ENCODE data around the gene PPCS.
A peak's percentile ranks its signal among the peaks of the same experiment; 100 is the strongest.

PPCS gene

DNA sequence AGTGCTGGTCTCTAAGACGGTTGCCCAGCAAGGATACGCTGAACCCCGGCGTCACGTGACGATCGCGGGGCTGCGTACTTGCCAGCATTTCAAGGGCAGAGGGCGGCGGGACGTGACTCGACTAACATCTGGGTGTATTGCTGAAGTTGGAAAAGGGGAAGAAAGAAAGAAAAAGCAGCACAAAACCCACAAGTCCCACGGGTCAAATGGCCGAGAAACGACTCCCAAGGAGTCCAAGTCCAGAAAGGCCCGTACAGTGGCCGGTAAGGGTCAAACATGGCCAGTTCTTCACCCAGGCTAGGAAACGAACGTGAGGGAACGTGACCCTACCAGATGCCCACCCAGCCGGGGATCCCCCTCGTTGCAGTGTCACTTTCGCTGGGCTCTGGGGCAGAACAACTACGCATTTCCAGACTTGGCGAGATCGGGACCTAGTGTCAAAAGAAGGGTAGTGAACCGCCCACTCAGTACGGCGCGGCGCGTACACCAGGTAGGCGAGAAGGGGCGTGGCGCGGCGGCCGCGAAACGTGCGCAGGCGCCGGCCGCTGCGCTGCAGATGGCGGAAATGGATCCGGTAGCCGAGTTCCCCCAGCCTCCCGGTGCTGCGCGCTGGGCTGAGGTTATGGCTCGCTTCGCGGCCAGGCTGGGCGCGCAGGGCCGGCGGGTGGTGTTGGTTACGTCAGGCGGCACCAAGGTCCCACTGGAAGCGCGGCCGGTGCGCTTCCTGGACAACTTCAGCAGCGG, at the start of gene PPCS, which contains the start of gene ZMYND12:
TSS of gene PPCS (plus strand) at position 534 of the 744 bp plus-strand sequence. CDS start at position 557, 23 bp downstream.
TSS of gene ZMYND12 (minus strand) at position 13 of the 744 bp plus-strand sequence. CDS start 25 bp downstream, outside the sequence.
- DNase-seq: peak; percentile 91

DNA sequence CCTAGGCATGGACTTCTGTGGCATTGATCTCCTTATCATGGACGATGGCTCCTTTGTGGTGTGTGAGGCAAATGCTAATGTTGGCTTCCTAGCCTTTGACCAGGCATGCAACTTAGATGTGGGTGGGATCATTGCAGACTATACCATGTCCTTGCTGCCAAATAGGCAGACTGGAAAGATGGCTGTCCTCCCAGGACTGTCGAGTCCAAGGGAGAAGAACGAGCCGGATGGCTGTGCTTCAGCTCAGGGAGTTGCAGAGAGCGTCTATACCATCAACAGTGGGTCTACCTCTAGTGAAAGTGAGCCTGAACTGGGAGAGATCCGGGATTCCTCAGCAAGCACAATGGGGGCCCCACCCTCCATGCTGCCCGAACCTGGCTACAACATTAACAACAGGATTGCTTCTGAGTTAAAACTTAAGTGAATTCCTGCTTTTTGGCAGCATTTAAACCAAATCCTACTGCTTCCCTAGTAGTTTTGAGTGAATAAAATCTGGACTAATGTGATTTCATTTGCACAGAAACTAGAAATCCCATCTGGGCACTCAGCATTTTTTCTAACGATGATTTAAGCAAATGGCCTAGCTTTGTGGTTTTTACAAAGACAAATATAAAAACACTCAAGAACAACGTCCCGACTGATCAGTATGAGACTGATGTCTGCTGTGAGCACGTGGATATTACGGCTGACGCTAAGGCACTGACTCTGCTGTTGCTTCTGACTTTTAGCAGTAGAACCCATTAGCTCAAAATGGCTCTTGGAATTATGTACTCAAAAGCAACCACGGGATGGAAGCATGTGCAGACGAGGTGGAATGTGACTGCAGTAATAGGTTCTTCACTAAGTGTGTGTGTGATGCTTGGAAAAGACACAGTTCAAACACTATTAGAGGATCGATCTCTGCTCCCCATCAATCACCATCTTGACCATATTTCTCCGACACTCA, 41.5 kb upstream of the PPCS start:
- DNase-seq: no peak

DNA sequence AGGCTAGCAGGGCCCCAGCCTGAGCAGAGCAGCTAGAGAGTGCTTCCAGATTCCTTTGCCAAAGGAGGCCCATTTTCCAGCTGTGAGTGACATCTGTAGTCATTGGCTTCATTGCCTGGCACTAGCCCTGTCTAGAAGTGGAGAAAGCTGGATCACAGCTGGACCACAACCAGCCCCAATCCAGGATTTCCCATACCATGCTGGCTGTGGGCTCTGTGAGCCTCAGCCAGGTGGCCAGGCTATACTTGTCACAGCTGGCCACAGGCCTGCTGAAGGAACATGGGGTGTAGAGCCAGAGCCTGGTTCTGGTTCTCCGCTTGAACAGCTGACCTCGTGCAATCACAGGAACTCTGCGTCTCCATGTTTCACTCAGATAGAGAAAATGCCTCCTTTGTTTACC, 39.2 kb upstream of the PPCS start:
- DNase-seq: no peak

DNA sequence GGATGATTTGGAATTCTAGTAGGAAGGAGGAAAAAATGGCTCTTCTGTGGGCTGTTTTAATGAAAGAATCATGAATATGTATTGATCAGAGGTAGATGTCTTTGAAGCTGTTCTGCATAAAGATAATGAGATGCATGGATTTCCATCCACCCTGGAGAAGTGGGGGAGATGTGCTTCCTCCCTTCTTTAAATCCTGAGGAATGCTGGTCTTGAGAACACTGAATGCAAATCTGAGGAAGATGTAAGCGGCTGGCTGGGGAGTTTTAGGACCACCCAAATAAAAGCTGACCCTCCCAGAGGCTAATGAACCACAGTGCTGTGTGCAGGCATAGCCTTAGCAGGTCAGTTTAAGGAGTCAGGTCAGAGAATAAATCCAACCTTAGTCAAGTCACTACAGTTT, 37.8 kb upstream of the PPCS start:
- no peak for DNase-seq

DNA sequence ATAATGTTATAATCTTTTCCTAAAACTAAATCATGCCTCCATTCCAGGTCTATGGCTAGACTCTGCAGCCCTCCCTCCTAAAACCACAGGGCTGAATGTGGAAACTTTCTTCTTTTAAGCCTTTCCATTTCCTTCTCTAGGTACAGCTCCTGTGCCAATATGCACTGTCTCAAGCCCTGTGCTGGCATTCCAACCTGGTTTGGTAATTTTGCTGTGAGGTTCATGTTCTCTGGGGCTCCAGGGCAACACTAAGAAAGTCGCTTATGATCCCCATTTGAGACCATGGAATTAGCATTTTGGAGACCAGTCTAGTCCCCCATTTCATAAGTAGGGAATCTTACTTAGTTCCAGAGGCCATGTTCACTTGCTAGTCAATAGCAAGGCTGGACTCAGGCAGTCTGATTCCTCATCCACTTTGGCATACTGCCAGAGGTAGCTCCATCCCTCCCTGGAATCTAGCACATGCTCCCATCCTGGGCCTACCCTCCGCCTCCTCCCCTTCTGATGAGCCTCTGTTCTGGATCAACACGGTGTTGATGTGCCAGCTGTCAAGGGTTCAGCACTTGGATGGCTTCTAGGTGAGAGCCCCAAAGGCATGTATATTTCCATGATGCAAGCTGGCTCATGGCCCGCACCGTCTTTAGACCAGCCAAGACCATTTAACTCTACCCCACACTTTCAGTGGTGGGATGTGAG, 37.1 kb upstream of the PPCS start:
- no peak for DNase-seq

DNA sequence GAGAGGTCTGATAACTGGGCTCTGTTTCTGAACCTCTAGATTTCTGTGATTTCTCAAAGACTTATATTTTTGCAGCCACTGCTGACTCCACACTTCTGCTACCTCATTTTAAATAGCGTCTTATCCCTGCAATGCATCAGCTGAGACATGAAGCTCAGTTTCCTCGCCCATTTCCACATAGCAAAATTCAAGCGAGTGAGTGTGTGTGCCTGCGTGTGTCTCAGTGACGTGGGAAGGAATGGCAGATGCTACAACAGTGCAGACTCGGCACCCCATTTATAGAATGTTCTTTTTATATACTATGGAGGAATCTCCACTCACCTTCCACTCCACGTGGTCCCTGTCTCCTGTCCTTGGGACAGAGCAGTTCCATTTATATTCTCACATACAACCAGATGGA, 36.2 kb upstream of the PPCS start:
- DNase-seq: no peak

DNA sequence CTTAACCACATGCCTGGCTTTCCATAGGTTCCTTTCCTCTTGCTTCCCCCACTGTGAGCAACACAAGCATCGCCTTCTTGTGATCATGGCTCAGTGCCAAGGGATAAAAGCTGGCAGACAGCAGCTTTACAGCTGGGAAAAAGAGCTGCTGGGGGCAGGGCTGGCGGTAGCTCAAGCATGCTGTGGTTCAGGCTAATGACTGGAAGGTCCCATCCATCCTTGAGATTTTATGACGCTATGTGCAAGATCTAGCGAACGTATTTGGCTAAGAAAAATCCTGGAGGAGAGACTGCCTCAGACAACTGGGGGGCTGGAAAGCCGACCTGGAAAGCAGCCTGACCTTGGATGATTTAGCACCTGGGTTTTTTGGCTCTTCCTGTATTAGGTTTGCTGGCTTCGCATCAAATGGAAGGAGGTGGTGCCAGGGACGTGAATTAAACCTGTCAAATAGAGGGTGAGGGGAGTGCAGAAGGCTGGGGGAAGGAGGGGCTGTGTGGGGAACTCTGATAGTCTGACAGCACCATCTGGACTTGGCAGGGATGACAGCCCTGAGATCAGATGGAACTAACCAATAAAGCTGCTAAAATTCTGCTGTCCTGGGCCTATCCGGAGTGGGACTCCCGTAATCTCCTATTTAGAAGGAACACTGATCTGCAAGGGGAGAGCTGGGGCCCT, 35.3 kb upstream of the PPCS start:
- no peak for DNase-seq

DNA sequence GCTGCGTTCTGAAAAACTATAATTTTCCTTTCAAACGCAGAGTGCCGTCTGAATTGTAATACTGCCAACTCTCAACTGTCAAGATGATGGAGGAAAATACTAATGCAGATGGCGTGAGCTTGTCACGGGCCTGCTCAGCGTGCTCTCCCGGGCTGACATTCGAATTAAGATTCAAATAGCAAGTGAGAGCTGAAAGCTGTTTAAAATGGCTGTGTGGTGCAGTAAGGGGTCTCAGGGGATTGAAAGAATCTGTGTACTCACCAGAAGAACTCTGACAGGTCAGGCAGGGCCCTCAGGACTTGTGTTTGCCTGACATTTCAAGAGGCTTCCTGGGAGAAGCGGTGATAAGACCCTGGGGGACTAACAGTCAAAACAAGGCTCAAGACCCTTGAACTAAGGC, 33.6 kb upstream of the PPCS start:
- no peak for DNase-seq

DNA sequence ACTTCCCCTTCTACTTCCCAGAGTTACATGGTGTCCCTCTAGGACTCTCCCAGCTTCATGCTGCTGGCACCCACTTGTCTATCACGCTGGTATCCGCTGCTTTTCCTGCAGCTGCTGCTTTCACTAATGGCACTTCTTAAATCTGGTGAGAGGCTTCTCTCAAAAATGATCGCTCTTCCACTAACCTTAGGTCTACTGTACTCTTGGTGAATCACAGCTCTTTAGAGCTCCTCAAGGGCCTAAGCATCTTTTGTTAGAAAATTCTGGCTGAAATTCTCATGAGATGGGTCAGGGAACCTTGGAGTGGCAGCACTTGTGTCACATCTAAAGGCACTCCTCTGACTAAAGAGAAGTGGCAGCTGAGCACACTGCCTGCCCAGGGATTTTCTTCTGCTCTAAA, 32.7 kb upstream of the PPCS start:
- no peak for DNase-seq

DNA sequence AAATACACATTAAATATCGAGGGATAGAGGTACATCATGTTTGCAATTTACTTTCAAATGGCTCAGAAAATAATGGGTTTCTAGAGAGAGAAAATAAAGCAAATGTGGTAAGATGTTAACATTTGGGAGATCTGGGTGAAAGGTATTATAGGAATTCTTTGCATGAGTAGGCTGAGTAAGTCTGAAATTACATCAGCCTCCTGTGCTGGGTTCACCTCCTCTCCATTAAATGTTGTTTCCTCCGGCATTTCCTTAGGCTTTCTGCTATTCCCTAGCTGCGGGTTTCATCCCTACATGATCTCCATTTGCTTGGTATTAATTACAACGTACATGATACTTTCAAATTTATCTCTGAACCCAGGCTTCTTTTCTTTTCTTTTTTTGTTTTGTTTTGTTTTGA, 32.1 kb upstream of the PPCS start:
- DNase-seq: no peak

DNA sequence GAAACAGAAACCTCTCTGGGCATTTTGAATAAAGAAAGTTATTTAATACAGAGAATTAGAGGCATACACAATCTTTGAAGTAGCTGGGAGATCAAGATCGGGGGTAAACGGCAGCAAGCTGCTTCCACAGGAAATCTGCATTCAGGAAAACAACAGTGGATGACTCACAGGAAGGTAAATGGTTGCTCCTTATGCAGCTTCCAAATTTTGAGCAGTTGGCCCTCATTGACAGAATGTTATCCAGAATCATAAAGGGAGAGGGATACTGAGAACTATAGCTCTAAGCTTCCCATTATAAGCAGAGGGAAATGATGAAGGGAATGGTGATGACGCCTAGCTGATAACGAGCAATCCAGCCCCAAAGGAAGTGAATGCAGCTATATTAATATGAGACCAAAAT, 29.1 kb upstream of the PPCS start:
- no peak for DNase-seq

DNA sequence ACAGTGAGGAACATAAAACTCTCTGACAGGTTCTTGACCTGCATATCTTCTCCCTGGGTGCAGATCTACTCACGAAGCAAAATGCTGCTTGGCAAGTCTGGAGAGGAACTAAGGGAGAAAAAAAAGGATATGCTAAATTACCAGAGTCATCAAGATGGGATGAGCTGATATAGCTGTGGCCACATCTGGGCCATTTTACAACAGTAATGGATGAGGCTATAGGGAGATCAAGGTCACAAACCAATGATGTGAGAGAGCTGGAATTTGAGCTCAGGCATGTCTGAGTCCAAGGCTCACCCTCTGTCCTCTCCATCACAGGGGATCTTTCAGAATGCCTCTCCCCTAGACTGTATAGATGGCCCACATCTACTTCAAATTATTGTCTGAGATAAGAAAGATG, 26.7 kb upstream of the PPCS start:
- DNase-seq: no peak

DNA sequence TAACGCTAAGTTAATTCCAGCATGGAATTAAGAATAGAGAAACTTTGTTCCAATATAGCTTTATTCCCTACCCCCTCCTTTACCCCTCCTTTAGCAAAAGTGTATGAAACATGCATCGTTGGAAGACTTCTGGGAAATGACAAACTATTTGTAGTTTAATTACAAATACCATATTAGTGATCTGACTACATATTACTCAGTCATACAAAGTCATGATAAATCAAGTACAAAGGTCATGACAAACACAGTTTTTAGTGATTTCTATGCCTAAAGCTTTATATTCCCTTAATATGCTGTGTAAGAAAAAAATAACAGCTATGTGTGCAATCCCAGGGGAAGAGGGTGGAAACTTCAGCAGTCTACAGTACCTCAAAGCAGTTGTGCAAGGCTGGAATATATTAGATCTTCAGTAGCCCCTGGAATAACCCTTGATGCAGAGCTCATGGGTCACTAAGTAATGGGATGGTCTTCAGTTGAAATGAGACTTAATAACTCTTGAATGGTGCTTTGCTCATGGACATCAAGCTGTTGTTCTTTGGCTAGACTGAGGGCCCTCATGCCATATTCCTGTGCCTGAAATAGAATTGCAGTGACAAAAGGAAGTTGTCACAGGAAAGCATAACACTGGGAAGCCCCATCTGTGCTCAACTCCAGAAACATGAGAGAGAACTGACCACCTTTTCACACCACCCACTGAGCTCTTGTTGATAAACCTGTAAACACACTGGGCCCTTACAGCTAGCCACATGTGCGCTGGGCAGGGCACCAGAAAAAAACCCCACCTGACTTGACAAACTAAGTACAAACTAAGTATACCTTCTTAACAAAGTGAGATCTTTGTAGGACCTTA, 25.8 kb upstream of the PPCS start:
- DNase-seq: no peak

DNA sequence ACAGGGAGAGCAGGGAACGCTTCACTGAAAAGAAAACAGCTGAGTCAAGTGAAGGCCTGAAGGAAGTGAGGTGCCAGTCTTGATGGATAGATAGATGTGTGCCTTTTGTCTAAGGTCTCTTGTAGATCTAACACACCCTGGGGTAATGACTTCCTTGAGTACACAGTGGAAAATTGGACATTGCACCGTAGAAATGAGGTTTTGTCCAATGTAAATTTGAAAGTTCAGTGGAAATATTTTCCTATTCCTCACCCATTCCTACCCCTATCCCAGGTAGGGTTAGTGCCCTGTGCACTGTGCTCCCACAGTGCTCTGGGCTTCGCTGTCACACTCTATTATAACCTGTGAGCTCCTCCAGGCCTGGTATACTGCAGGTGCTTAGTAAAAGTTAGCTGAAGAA, 24.8 kb upstream of the PPCS start:
- no peak for DNase-seq

DNA sequence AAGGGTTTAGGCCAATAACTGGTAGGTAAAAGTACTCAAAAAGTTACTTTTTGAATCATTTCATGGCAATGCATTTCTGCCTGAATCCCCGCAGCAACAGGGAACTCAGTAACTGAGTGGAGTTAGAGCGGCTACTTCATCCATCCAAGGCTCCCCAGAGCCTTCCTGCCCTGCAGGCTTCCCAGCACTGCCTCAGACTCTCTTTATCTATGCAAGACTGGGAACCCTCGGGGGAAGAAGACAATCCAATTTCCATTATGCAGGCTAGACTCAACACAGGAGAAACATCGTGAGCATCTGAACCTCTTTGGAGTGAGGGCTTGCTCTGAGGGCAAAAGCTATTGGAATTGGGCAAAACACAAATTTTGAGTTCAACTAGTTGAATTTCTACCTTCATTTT, 23.6 kb upstream of the PPCS start:
- DNase-seq: no peak

DNA sequence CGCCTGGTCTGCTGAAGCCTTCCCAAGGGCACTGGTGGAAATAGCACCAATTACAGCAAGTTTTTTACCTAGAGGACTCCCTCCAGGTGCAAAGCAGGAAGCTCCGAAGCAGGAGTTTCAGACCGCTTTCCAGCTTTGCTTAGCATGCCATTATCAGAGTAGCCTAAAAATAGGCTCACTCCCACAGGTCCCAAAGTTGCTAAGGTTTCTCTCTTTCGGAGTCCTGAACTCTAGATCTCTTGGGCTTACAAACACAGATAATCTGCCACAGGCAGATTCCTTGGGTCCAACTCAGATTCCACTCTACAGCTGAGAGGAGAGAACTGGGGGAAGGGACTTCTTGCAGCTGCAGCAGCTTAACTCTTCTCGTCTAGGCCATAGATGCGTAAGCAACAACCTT, 23.0 kb upstream of the PPCS start:
- no peak for DNase-seq

DNA sequence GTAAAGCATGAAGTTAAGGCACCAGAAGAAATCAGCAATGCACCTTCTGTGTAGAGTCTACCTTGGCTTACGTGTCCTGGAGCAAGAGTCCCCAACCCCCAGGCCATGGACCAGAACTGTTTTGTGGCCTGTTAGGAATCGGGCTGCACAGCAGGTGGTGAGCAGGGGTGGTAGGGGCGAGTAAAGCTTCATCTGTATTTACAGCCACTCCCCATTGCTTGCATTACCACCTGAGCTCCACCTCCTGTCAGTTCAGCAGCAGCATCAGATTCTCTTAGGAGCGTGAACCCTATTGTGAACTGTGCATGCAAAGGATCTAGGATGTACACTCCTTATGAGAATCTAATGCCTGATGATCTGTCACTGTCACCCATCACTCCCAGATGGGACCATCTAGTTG, 22.0 kb upstream of the PPCS start:
- no peak for DNase-seq

DNA sequence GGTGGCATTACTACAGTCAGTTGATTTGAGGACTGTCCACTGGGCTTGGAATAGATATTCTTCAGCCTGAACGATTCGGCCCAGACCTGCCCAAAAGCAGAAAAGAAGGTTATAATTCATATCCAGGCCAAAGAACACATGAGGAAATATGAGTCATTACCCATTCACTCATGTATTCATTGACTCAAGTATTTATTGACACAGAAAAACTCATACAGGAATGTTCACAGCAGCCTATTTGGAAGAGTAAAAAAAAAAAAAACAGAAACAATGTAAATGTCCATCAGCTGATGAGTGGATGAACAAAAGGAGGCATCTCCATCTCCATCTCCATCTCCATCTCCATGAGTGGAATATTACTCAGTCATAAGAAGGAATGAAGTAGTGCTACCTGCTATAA, 16.4 kb upstream of the PPCS start:
- DNase-seq: no peak

DNA sequence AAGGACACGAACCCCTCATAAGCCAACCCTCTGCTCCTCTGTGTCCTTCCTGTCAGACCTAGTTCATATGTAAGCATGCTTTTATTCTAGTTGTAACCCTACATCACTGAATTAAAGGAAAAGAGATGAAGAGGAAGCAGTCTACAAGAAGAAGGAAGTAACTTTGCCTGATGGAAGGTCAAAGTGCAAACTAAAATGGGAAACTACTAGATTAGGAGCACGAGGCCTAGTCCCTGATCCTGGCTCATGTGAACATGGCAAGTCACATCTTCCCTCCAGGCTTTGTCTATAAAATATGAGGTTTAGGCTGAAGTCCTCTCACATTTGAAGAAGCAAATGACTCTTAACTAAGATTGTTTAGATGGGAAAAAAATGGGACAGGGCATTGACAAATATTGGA, 13.7 kb upstream of the PPCS start:
- DNase-seq: no peak

DNA sequence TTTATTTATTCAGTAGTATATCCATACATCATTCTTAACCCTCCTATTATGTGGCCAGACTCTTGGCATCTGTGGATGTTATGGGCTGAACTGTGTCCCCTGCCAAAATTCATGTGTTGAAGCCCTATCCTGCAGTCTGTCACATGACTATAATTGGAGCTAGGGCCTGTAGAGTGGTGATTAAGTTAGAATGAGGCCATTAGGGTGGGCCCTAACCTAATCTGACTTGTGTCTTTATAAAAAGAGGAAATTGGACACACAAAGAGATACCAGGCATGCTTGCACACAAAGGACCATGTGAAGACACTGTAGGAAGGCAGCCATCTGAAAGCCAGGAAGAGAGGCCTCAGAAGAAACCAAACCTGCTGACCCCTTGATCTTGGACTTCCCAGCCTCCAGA, 7.1 kb upstream of the PPCS start:
- no peak for DNase-seq

DNA sequence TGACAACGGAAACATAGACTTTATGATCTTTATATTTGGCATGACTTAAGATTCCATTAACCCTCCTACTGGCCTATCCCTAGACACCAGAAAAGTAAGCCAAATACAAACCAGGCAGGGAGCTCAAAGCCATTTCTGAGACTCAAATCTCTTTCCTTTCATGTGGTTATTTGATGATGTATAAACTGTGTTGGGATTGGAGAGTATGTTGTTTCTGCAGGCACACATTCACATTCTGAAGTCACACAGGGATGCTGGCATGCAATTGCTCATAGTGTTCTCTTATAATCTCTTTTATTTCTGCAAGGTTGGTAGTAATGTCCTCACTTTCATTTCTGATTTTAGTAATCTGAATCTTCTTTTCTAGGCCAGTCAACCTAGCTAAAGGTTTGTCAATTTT, 6.3 kb upstream of the PPCS start:
- DNase-seq: peak; percentile 59

DNA sequence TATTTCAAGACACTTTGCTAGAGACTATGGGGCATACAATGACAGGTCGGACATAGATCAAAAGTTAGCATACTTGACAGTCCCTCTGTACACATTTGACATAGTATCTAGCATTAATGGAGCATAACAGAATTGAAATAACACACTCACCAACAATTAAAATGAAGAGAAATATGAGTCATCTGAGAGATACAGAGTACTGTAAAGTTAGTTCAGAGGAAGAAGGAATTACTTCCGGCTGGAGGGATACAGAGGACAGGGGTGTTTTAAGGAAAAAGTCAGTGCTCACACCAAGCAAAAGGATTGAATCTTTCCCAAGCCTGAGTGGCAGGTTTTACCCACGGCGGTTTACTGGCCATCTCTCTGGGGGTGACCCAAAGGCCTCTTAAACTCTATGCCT, 3.0 kb upstream of the PPCS start:
- no peak for DNase-seq

All from activated CD4-positive, alpha-beta T cell treated with anti-CD3 and anti-CD28 coated beads, Interleukin-2, amount 50 U/mL, for 16 hours (primary cell).